SIG-M5 treated with dmso at 0.1 percent for 504 hours (cell line): ENCODE data around the gene KIAA0513.

Experiments
- DNase-seq: peaks from one replicate; lab custom pipeline; 2025; ENCODE audit not compliant: unreplicated experiment; lab: John Stamatoyannopoulos, UW

Gene KIAA0513

GRCh38 chr16:85128079-85128837 lies 100.7 kb downstream of the KIAA0513 start:
- no peak for DNase-seq

- DNase-seq, result no peak
Measured at GRCh38 chr16:85129876-85130704, 102.5 kb downstream of the KIAA0513 start.

GRCh38 chr16:85130705-85131028 lies 103.1 kb downstream of the KIAA0513 start:
- DNase-seq, result no peak

DNA sequence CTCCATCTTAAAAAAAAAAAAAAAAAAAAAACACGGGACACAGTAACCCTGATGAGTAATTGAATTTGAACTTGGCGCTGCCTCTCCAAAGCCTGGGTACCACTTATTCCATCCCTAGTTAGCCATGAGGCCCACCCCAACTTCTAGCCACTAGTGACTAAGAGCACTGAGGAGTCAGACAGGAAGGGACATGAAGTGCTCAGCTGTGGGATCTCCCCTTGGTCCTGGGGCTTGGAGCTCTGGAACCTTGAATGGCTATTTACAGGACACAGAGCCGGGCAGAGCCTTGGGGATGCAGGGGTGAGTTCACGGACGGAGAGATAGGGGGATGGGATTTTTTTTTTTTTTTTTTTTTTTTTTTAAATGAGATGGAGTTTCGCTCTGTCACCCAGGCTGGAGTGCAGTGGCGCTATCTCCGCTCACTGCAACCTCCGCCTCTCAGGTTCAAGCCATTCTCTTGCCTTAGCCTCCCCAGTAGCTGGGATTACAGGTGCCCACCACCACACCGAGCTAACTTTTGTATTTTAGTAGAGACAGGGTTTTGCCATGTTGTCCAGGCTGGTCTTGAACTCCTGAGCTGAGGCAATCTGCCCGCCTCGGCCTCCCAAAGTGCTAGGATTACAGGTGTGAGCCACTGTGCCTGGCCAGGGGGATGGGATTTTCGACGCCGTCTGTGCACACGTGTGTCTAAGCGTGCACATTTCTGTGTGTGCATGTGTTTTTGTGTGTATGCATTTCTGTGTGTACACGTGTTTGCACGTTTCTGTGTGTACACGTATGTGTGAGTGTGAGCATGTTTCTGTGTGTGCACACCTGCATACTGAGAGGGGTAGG lies 105.1 kb downstream of the KIAA0513 start:
- DNase-seq, result no peak

- DNase-seq, result no peak
Measured at GRCh38 chr16:85133290-85133599, 105.7 kb downstream of the KIAA0513 start.

- no peak for DNase-seq
Measured at GRCh38 chr16:85134076-85134788, 106.6 kb downstream of the KIAA0513 start.

DNA sequence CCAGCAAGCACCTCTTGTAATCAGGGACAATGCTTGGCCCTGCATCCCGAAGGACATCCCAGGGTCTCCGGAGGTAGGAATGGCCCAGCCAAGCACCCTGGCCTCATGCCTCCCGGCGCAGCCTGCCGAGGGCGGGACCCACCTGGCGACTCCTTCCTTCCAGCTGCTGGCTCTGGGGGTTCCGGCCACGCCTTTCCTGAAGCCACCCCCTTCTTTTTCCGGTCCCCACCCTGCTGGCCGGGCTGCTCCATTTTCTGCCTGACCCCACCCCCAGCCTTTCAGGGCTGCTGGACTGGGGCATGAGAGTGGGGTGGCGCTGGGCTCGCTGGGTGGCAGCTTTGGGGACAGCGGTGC lies 107.2 kb downstream of the KIAA0513 start:
- DNase-seq, result no peak

GRCh38 chr16:85136213-85136701 lies 108.7 kb downstream of the KIAA0513 start:
- peak; percentile 79 for DNase-seq

- DNase-seq, result no peak
Measured at GRCh38 chr16:85136702-85137322, 109.2 kb downstream of the KIAA0513 start.

DNA sequence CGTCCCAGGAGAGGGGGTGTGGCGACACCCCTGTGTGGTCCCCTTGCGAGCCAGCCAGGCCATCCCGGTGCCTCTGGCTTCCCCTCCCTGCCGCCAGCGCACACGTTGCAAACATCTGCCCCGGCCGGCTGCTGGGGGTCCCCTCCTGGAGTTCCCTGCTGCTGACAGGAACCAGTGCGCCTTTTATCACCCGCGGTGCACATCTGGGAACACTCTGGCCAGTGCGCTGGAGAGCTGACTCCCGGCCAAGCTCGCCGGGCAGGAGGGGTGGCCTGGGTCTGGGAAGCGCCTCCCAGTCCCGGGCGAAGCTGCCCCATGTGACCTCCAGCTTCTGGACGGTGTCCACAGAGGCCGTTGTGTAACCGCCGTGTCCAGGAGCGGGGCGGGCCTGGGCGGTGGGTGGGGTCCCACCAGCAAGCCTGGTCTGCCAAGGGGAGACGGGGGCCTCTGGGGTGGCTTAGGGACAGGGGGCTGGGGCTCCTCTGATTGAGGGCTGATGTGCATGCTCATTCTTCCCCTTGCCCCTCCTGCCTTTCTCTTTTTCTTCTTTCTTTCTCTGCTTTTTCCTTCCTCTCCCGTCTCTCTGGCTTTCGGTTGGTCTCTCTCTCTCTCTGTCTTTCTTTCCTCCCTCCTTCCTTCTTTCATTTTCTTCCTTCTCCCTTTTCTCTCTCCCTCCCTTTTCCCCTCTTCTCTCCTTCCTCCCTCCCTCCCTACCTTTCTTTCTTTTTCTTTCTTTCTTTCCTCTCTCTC lies 109.9 kb downstream of the KIAA0513 start:
- no peak for DNase-seq

DNA sequence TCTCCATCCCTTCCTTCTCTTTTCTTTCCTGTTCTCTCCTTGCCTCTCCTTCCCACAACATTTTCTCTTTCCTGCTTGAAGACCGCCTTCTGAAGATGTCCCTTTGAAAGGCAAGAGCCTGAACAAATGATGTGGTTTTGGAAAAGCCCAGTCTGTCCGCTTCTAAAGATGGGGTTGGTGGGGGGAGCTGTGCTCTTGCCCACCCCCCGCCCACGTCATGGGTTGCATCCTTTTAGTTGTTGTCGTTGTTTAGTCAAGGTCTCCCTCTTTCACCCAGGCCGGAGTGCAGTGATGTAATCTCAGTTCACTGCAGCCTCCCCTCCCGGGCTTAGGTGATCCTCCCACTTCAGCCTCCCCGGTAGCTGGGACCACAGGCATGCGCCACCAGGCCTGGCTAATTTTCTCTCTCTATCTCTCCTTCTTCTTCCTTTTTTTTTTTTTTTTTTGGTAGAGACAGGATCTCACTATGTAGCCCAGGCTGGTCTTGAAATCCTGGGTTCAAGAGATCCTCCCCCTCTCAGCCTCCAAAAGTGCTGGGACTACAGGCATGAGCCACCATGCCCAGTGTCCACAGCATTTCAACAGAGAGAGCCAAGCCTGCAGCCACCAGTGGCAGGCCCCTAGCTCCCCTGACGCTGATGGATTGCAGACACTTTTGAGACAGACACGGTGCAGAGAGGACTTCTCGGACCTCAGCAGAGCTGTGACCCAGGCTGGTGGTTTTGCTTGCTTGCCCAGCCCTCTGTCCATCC lies 110.7 kb downstream of the KIAA0513 start:
- DNase-seq, result no peak

- no peak for DNase-seq
Measured at GRCh38 chr16:85138825-85139627, 111.4 kb downstream of the KIAA0513 start.

DNA sequence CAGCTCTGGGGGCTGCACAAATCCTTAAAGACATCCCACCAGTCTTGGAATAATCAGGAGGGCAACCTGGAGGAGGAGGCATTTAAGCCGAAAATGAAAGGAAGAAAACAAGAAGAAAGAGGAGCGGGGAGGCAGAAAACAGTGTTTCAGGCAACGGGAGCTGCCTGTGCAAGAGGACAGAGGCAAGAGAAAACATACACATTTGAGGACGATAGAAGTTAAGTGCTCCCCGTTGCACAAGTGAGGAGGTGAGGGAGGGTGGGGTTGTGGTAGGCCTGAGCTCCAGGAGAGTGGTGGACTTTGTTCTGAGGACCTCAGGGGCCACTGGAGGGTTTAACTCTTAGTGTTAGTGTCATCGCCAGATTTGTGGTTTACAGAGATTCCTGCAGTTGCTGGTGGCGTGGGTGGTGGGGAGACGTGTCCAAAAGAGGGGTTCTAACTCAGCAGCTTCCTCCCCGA lies 112.3 kb downstream of the KIAA0513 start:
- no peak for DNase-seq

- no peak for DNase-seq
Measured at GRCh38 chr16:85140455-85141012, 112.9 kb downstream of the KIAA0513 start.

DNA sequence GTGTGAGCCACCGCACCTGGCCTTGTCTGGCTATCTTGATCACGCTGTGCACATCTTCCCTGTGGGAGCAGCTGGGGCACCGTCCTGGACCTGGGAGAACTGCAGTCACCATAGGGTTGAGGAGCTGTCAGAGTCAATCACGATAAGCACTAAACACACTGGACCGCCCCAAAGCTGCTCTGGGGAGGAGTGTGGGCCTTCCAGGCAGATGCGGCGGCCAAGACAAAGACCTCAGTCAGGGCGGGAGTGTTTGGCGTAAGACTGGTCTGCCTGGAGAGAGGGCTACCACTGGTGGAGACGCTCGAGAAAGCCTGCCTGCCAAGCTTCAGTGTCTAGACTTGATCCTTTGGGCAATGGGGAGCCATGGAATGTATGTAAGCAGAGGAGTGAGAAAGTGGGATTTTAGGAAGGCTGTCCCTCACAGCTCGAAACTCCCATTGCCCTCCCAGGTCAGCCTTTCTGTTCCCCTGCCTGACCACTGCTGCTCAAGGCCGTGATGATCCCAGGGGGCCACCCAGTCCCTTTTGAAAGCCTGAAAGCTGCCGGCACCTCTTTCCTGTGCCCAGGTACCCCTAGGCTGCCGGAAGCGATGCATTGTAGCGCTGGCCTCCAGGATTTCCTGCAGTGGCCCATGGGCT lies 114.0 kb downstream of the KIAA0513 start:
- DNase-seq, result no peak

DNA sequence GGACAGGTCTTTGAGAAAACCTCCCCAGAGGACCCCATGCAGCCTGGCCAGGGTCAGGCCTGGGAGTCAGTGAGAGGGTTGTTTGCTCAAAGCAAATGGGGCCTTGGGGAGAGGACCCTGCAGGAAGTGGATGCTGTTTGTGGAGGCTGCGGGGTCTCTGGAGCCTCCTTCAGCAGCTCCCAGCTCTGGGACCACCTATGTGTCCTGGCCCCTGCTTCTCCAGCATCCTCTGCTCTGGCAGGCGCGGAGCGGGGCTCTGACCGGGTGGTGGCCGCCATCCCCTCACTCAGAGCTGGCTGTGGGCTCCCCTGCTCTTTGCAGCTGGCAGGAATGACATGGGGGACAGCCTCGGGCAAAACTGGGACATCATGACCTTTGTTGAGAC lies 114.5 kb downstream of the KIAA0513 start:
- no peak for DNase-seq

GRCh38 chr16:85142771-85143211 lies 115.2 kb downstream of the KIAA0513 start:
- no peak for DNase-seq
